Measurements from ENCODE around the gene DLGAP1. TPM values are rescaled to one million over a fixed set of nuclear protein-coding genes. Genes with fewer than 3 reads are reported as not detected.
A peak's percentile ranks its signal among the peaks of the same experiment; 100 is the strongest.

Gene DLGAP1
- total and polyA plus RNA-seq, 3 donors from 2014 or later, result 18.6 to 93.8 (median 69.1) TPM

GRCh38 chr18:3449512-3450011 is 1005.5 kb downstream of the DLGAP1 start:
- no peaks in the 10 kb centered on the region for H3K9me3 ChIP-seq
- peaks cover 19% of the 10 kb centered on the region for H3K4me1 ChIP-seq
- H3K27ac ChIP-seq, result peak overlapping the region; percentile 97 to 98
- peak overlapping the region; percentile 80 to 96 for H3K4me3 ChIP-seq
- 0 to 2% methylated on average over 11 to 45 of the region's 47 CpGs for WGBS, 2 donors
- DNase-seq, result peak; percentile 84
- no peaks in the 10 kb centered on the region for H3K27me3 ChIP-seq
- intact Hi-C loops (cut with DNase I; ENCODE audit: low total_unique reads), result loop anchor here (5.0 to 10.0 kb wide), 2 partner anchors 148 to 165 kb away; no protein-coding TSS in a partner anchor
- no peak for TF ChIP-seq POLR2A (IDR thresholded peaks at IDR 0.05)
- no peak for TF ChIP-seq CTCF (IDR thresholded peaks at IDR 0.05)
- no peaks in the 10 kb centered on the region for H3K36me3 ChIP-seq (ENCODE audit: low read depth, missing control alignments)

GRCh38 chr18:3448838-3449511 is 1006.1 kb downstream of the DLGAP1 start:
- Histone ChIP-seq H3K36me3 (ENCODE audit: low read depth, missing control alignments) (no peaks in the 10 kb centered on the region), H3K4me1 (peaks cover 19% of the 10 kb centered on the region), H3K27me3 (no peaks in the 10 kb centered on the region), H3K9me3 (no peaks in the 10 kb centered on the region), H3K4me3 (peak overlapping the region; percentile 80 to 96), H3K27ac (peak overlapping the region; percentile 97 to 98)
- intact Hi-C loops (cut with DNase I; ENCODE audit: low total_unique reads), result loop anchor here (10.0 kb wide), 1 partner anchor 164 kb away; no protein-coding TSS in a partner anchor
- no peak for TF ChIP-seq CTCF (IDR thresholded peaks at IDR 0.05)
- TF ChIP-seq POLR2A (IDR thresholded peaks at IDR 0.05), result peak; percentile 8
- 0% methylated on average over 23 to 38 of the region's 38 CpGs for WGBS, 2 donors
- peak; percentile 84 for DNase-seq

- peaks cover 18% of the 10 kb centered on the region for H3K4me1 ChIP-seq
- intact Hi-C loops (cut with DNase I; ENCODE audit: low total_unique reads), result loop anchor here (10.0 kb wide), 1 partner anchor 163 kb away; no protein-coding TSS in a partner anchor
- peak overlapping the region; percentile 80 to 96 for H3K4me3 ChIP-seq
- H3K36me3 ChIP-seq (ENCODE audit: low read depth, missing control alignments), result no peaks in the 10 kb centered on the region
- TF ChIP-seq POLR2A (IDR thresholded peaks at IDR 0.05) (peak; percentile 10), CTCF (IDR thresholded peaks at IDR 0.05) (peak in 1 of 3 experiments; percentile 5)
- 0% methylated on average over 34 to 63 of the region's 63 CpGs for WGBS, 2 donors
- DNase-seq, result peak; percentile 95
- no peaks in the 10 kb centered on the region for H3K9me3 ChIP-seq
- H3K27me3 ChIP-seq, result no peaks in the 10 kb centered on the region
- H3K27ac ChIP-seq, result peak overlapping the region; percentile 97 to 98
Measured at GRCh38 chr18:3447895-3448837, 1006.9 kb downstream of the DLGAP1 start.

GRCh38 chr18:3447068-3447894 is 1007.8 kb downstream of the DLGAP1 start:
- DNase-seq, result peak; percentile 70
- no peak for TF ChIP-seq POLR2A (IDR thresholded peaks at IDR 0.05)
- no peak for TF ChIP-seq CTCF (IDR thresholded peaks at IDR 0.05)
- 1 to 2% methylated on average over 22 of the region's 22 CpGs for WGBS, 2 donors
- peak overlapping the region; percentile 80 to 96 for H3K4me3 ChIP-seq
- H3K36me3 ChIP-seq (ENCODE audit: low read depth, missing control alignments), result no peaks in the 10 kb centered on the region
- intact Hi-C loops (cut with DNase I; ENCODE audit: low total_unique reads), result loop anchor here (10.0 kb wide), 1 partner anchor 162 kb away; no protein-coding TSS in a partner anchor
- H3K4me1 ChIP-seq, result peaks cover 11% of the 10 kb centered on the region
- no peaks in the 10 kb centered on the region for H3K27me3 ChIP-seq
- peak overlapping the region; percentile 97 to 98 for H3K27ac ChIP-seq
- no peaks in the 10 kb centered on the region for H3K9me3 ChIP-seq

Data from testis (tissue), 3 donors.